OCI-LY1 (cell line): ENCODE data around the gene LIPF.

ENCODE experiments used
- CTCF ChIP-seq: fragments of 200-600 bp; sonication (generic), shearing (Covaris generic); IDR thresholded peaks from 2 replicates; pipeline ENCODE4 v1.5.1; 2017; ENCODE audit warnings: mild to moderate bottlenecking, antibody characterized with exemption, low read length, moderate library complexity, mixed read lengths
- EZH2 ChIP-seq: fragments of 200-600 bp; sonication (generic), shearing (Covaris generic); IDR thresholded peaks from 2 replicates; pipeline ENCODE4 v1.8.0; 2017; ENCODE audit warnings: borderline replicate concordance, mixed run types, mild to moderate bottlenecking, antibody characterized with exemption, low read length, moderate library complexity, mixed read lengths

- TF ChIP-seq CTCF (no peak), EZH2 (no peak)
These were observed 7.8 kb downstream of the LIPF start for GRCh38 chr10:88672041-88672440.
